Measurements from ENCODE around the gene TBCB.

The TBCB gene

DNA sequence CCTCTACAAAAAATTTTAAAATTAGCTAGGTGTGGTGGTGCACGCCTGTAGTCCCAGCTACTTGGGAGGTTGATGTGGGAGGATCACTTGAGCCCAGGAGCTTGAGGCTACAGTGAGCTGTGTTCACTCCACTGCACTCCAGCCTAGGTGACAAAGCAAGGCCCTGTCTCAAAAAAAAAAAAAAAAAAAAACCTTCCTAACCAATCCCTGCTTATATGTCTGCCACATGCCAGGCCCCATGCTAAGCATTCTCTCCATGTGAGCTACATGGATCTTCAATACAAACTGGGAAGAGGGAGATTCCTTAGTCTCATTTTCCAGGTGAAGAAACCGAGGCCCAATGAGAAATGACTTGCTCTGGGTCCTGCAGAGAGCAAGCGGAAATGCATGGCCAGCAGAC, 6.6 kb upstream of the TBCB start:
- H3K9ac ChIP-seq (ENCODE audit: low read length): no peak overlapping the region
- H3K27ac ChIP-seq (ENCODE audit: low read length): no peak overlapping the region
- H3K9me2 ChIP-seq (replicated peaks; ENCODE audit: insufficient read depth, low read length): no peaks in the 10 kb centered on the region
- H3K4me1 ChIP-seq (ENCODE audit: low read length): 0 out of 2 replicates have a peak, but pooled peaks cover 2% of the 10 kb centered on the region
- no peaks in the 10 kb centered on the region for H3K36me3 ChIP-seq (replicated peaks; ENCODE audit: insufficient read depth, low read length)
- DNase-seq: no peak
- H3K9me3 ChIP-seq (replicated peaks; ENCODE audit: insufficient read depth, low read length): no peaks in the 10 kb centered on the region
- H4K20me1 ChIP-seq (ENCODE audit: insufficient read depth, low read length): no peaks in the 10 kb centered on the region
- H3F3A ChIP-seq (ENCODE audit: insufficient read depth, low read length): no peaks in the 10 kb centered on the region; the same call in 1 of the 2 replicates
- TF ChIP-seq, protein P1, sequence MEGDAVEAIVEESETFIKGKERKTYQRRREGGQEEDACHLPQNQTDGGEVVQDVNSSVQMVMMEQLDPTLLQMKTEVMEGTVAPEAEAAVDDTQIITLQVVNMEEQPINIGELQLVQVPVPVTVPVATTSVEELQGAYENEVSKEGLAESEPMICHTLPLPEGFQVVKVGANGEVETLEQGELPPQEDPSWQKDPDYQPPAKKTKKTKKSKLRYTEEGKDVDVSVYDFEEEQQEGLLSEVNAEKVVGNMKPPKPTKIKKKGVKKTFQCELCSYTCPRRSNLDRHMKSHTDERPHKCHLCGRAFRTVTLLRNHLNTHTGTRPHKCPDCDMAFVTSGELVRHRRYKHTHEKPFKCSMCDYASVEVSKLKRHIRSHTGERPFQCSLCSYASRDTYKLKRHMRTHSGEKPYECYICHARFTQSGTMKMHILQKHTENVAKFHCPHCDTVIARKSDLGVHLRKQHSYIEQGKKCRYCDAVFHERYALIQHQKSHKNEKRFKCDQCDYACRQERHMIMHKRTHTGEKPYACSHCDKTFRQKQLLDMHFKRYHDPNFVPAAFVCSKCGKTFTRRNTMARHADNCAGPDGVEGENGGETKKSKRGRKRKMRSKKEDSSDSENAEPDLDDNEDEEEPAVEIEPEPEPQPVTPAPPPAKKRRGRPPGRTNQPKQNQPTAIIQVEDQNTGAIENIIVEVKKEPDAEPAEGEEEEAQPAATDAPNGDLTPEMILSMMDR (IDR thresholded peaks at IDR 0.05; ENCODE audit: low read length): no peak
- TF ChIP-seq EZH2 (optimal IDR thresholded peaks at IDR 0.05; ENCODE audit: low read depth, low read length): no peak
- H2AFZ ChIP-seq (ENCODE audit: low read length): no peak overlapping the region
- H3K4me3 ChIP-seq (ENCODE audit: low read length): no peak overlapping the region
- H3K4me2 ChIP-seq (ENCODE audit: low read depth, low read length): no peak overlapping the region
- no peaks in the 10 kb centered on the region for H3K27me3 ChIP-seq (replicated peaks; ENCODE audit: insufficient read depth, low read length)
- peaks cover 5% of the 10 kb centered on the region for H3K79me2 ChIP-seq (ENCODE audit: low read length)

DNA sequence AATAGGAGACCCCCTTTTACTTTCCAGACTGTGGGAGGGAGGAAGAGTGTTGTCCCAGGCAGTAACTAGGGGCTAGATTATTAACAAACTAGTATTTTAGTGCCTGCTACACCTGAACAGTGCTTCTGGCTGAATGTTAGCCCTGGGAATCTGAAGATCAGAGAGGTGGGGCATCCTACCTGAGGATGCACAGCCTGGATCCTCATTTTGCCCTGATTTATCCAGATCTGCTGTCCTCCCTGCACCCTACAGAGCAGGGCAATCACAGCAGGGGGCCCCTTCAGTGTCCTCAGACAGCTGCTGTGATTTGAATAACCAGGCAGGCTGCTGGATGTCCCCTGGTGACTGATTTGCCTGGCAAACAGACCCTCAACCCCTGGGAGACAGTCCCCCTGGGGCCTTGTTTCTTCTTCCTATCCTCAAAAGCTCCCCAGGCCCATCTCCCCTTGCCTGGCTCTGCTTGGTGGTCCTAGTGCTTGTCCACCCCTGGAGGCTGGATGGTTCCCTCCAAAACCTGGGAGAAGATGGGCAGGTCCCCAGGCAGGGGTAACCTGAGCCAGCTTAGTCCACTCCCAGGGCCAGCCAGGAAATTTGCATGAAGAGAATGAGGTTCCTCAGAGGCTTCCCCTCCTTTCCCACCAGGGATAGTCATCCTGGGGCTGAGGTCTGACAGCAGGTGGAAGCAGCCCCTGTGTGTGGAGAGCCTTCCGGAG, 4.6 kb upstream of the TBCB start, which contains the start of gene OVOL3:
OVOL3 (plus strand) TSS at position 657 of the 713 bp plus-strand sequence. CDS start 60 bp downstream, outside the sequence.
- Histone ChIP-seq H4K20me1 (ENCODE audit: insufficient read depth, low read length) (no peaks in the 10 kb centered on the region), H3K79me2 (ENCODE audit: low read length) (peaks cover 14% of the 10 kb centered on the region), H2AFZ (ENCODE audit: low read length) (no peak within 1 kb of the TSS), H3K9me2 (replicated peaks; ENCODE audit: insufficient read depth, low read length) (no peaks in the 10 kb centered on the region), H3K4me2 (ENCODE audit: low read depth, low read length) (no peak within 1 kb of the TSS), H3F3A (ENCODE audit: insufficient read depth, low read length) (no peaks in the 10 kb centered on the region; the same call in 1 of the 2 replicates), H3K4me1 (ENCODE audit: low read length) (0 out of 2 replicates have a peak, but pooled peaks cover 5% of the 10 kb centered on the region), H3K9me3 (replicated peaks; ENCODE audit: insufficient read depth, low read length) (no peaks in the 10 kb centered on the region), H3K4me3 (ENCODE audit: low read length) (no peak within 1 kb of the TSS), H3K36me3 (replicated peaks; ENCODE audit: insufficient read depth, low read length) (no peaks in the 10 kb centered on the region), H3K9ac (ENCODE audit: low read length) (no peak within 1 kb of the TSS), H3K27me3 (replicated peaks; ENCODE audit: insufficient read depth, low read length) (no peaks in the 10 kb centered on the region), H3K27ac (ENCODE audit: low read length) (no peak within 1 kb of the TSS)
- TF ChIP-seq EZH2phosphoT487 (IDR thresholded peaks at IDR 0.05; ENCODE audit: low read length) (no peak), EZH2 (optimal IDR thresholded peaks at IDR 0.05; ENCODE audit: low read depth, low read length) (no peak)
- TF ChIP-seq, protein P1 (IDR thresholded peaks at IDR 0.05; ENCODE audit: low read length): no peak
- DNase-seq: no peak

DNA sequence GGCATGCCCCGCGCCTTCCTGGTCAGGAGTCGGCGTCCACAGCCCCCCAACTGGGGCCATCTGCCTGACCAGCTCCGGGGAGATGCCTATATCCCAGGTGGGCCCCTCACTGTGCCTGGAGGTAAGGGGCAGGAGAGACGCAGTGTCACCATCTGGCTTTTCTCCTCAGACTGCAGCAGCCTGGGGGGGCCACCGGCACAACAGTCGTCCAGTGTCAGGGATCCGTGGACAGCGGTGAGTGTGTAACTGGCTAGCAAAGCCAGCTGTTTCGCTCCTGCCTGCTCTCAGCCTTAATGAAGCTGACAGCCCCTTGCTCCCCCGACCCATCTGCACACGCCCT, 4.1 kb upstream of the TBCB start:
- H3K4me3 ChIP-seq (ENCODE audit: low read length): no peak overlapping the region
- DNase-seq: no peak

More for the DNA sequence above, 4.1 kb upstream of the TBCB start:
- TF ChIP-seq EZH2 (optimal IDR thresholded peaks at IDR 0.05; ENCODE audit: low read depth, low read length) (no peak), EZH2phosphoT487 (IDR thresholded peaks at IDR 0.05; ENCODE audit: low read length) (no peak)
- TF ChIP-seq, protein P1 (IDR thresholded peaks at IDR 0.05; ENCODE audit: low read length): no peak
- Histone ChIP-seq H3F3A (ENCODE audit: insufficient read depth, low read length) (no peaks in the 10 kb centered on the region; the same call in 1 of the 2 replicates), H3K36me3 (replicated peaks; ENCODE audit: insufficient read depth, low read length) (no peaks in the 10 kb centered on the region), H3K27me3 (replicated peaks; ENCODE audit: insufficient read depth, low read length) (no peaks in the 10 kb centered on the region), H3K4me1 (ENCODE audit: low read length) (peaks cover 8% of the 10 kb centered on the region; the same call in 1 of the 2 replicates), H3K27ac (ENCODE audit: low read length) (no peak overlapping the region), H2AFZ (ENCODE audit: low read length) (no peak overlapping the region), H3K79me2 (ENCODE audit: low read length) (peaks cover 18% of the 10 kb centered on the region), H3K9me3 (replicated peaks; ENCODE audit: insufficient read depth, low read length) (no peaks in the 10 kb centered on the region), H3K4me2 (ENCODE audit: low read depth, low read length) (no peak overlapping the region), H4K20me1 (ENCODE audit: insufficient read depth, low read length) (no peaks in the 10 kb centered on the region), H3K9ac (ENCODE audit: low read length) (no peak overlapping the region), H3K9me2 (replicated peaks; ENCODE audit: insufficient read depth, low read length) (no peaks in the 10 kb centered on the region)
